Activated naive CD4-positive, alpha-beta T cell treated with anti-CD3 and anti-CD28 coated beads, Interleukin-2, amount 10 ng/mL, durations not matched to agents 7 days and 5 days (primary cell): Measurements from ENCODE around the gene USP38.
"Not testable (repeated sequence)": the region's sequence is repeated elsewhere in the genome, so short reads cannot be mapped to it uniquely, and the experiment has no call there.

Experiments
- CTCF ChIA-PET: fragments of 350-600 bp; sonication (Branson Sonifier 250); formaldehyde crosslinking; loops from one replicate; lab custom pipeline; 2021; ENCODE audit warnings: antibody characterized with exemption; lab: Charles Lee
- DNase-seq: peaks from one replicate; pipeline ENCODE4 v3.0.0-alpha.2; 2020
- H3K27ac Mint-ChIP-seq: one replicate; pipeline ENCODE4 v1.8.0; 2021; ENCODE audit warnings: mild to moderate bottlenecking, moderate library complexity, mixed read lengths
- H3K27me3 Mint-ChIP-seq: one replicate; pipeline ENCODE4 v1.8.0; 2021; ENCODE audit warnings: mild to moderate bottlenecking, mixed read lengths
- H3K36me3 Mint-ChIP-seq: one replicate; pipeline ENCODE4 v1.8.0; 2021; ENCODE audit warnings: mixed read lengths
- H3K4me1 Mint-ChIP-seq: one replicate; pipeline ENCODE4 v1.8.0; 2021; ENCODE audit warnings: mixed read lengths
- H3K4me3 Mint-ChIP-seq: one replicate; pipeline ENCODE4 v1.8.0; 2021; ENCODE audit warnings: mild to moderate bottlenecking, moderate library complexity, mixed read lengths
- H3K9me3 Mint-ChIP-seq: one replicate; pipeline ENCODE4 v1.8.0; 2021; ENCODE audit warnings: mixed read lengths

Gene USP38

GRCh38 chr4:143260750-143261149 lies 76.0 kb downstream of the USP38 start:
- Mint-ChIP-seq H3K9me3 (no peaks in the 10 kb centered on the region), H3K27ac (no peak overlapping the region), H3K36me3 (no peaks in the 10 kb centered on the region), H3K27me3 (peaks cover 13% of the 10 kb centered on the region), H3K4me1 (no peaks in the 10 kb centered on the region), H3K4me3 (no peak overlapping the region)
- CTCF ChIA-PET = no interaction called here
- DNase-seq = no peak

- no peak overlapping the region for H3K27ac Mint-ChIP-seq
- H3K36me3 Mint-ChIP-seq = no peaks in the 10 kb centered on the region
- no peaks in the 10 kb centered on the region for H3K4me1 Mint-ChIP-seq
- peaks cover 4% of the 10 kb centered on the region for H3K27me3 Mint-ChIP-seq
- CTCF ChIA-PET = no interaction called here
- H3K4me3 Mint-ChIP-seq = no peak overlapping the region
- peaks cover 10% of the 10 kb centered on the region for H3K9me3 Mint-ChIP-seq
- DNase-seq = no peak
Observed at GRCh38 chr4:143262838-143263237, 78.1 kb downstream of the USP38 start.

GRCh38 chr4:143267690-143268089 lies 83.0 kb downstream of the USP38 start:
- H3K36me3 Mint-ChIP-seq, CTCF ChIA-PET, H3K4me3 Mint-ChIP-seq, DNase-seq, H3K27ac Mint-ChIP-seq, H3K27me3 Mint-ChIP-seq, H3K4me1 Mint-ChIP-seq: not testable (repeated sequence)
- peaks cover 20% of the 10 kb centered on the region for H3K9me3 Mint-ChIP-seq

GRCh38 chr4:143270256-143270838 lies 85.6 kb downstream of the USP38 start:
- H3K27me3 Mint-ChIP-seq = no peaks in the 10 kb centered on the region
- no peak for DNase-seq
- no peak overlapping the region for H3K27ac Mint-ChIP-seq
- CTCF ChIA-PET = no interaction called here
- peaks cover 20% of the 10 kb centered on the region for H3K9me3 Mint-ChIP-seq
- H3K4me3 Mint-ChIP-seq = no peak overlapping the region
- no peaks in the 10 kb centered on the region for H3K4me1 Mint-ChIP-seq
- H3K36me3 Mint-ChIP-seq = no peaks in the 10 kb centered on the region
